SU-DHL-6 (cell line): Measurements from ENCODE around the gene ASTN2.

ENCODE experiments used
- CTCF ChIP-seq: fragments of 200-600 bp; sonication (generic); IDR thresholded peaks from one replicate; pipeline ENCODE4 v1.5.1; 2017; ENCODE audit warnings: antibody characterized with exemption, mild to moderate bottlenecking, low read length, moderate library complexity; ENCODE audit not compliant: insufficient read depth, poor library complexity, severe bottlenecking
- EZH2phosphoT487 ChIP-seq: fragments of 200-600 bp; sonication (generic), shearing (Covaris generic); conservative IDR thresholded peaks from 2 replicates; pipeline ENCODE4 v1.6.1; 2018; ENCODE audit warnings: mild to moderate bottlenecking, antibody characterized with exemption, low read length, moderate library complexity, mixed read lengths

- TF ChIP-seq CTCF (no peak), EZH2phosphoT487 (no peak)
Observed at GRCh38 chr9:116692616-116693015, 722.2 kb downstream of the ASTN2 start.
